Activated naive CD8-positive, alpha-beta T cell treated with anti-CD3 and anti-CD28 coated beads, Interleukin-2, amount 50 U/mL, for 16 hours (primary cell): ENCODE measurements around the gene PCIF1.
"Not testable (repeated sequence)": the region's sequence is repeated elsewhere in the genome, so short reads cannot be mapped to it uniquely, and the experiment has no call there.

ENCODE experiments used
- DNase-seq: peaks from one replicate; pipeline ENCODE4 v3.0.0-alpha.2; 2020; ENCODE audit warnings: low read depth, low spot score

PCIF1 gene

GRCh38 chr20:45924391-45925261 lies 9.9 kb upstream of the PCIF1 start:
- no peak for DNase-seq

- no peak for DNase-seq
These were observed 8.5 kb upstream of the PCIF1 start for GRCh38 chr20:45925821-45926506.

GRCh38 chr20:45926731-45927070 lies 7.8 kb upstream of the PCIF1 start:
- DNase-seq = no peak

- DNase-seq = no peak
These were observed 7.2 kb upstream of the PCIF1 start for GRCh38 chr20:45927071-45927878.

GRCh38 chr20:45931680-45932079 lies 2.8 kb upstream of the PCIF1 start:
- DNase-seq = not testable (repeated sequence)

GRCh38 chr20:45933266-45934045 lies 1.0 kb upstream of the PCIF1 start:
- no peak for DNase-seq

GRCh38 chr20:45934046-45934585 lies 367 bp upstream of the PCIF1 start:
- no peak for DNase-seq

- no peak for DNase-seq
These were observed 1.0 kb downstream of the PCIF1 start for GRCh38 chr20:45935416-45936046.

- DNase-seq = no peak
These were observed 3.3 kb downstream of the PCIF1 start for GRCh38 chr20:45937765-45938164.

- no peak for DNase-seq
These were observed 4.4 kb downstream of the PCIF1 start for GRCh38 chr20:45938727-45939438.

- no peak for DNase-seq
These were observed 5.6 kb downstream of the PCIF1 start for GRCh38 chr20:45940053-45940452.

GRCh38 chr20:45940469-45940868 lies 6.0 kb downstream of the PCIF1 start:
- DNase-seq = no peak

- DNase-seq = no peak
These were observed 9.1 kb downstream of the PCIF1 start for GRCh38 chr20:45943613-45944012.

GRCh38 chr20:45944151-45944964 lies 9.9 kb downstream of the PCIF1 start:
- no peak for DNase-seq

- DNase-seq = no peak
These were observed 10.6 kb downstream of the PCIF1 start for GRCh38 chr20:45944965-45945677.

GRCh38 chr20:45945678-45946148 lies 11.2 kb downstream of the PCIF1 start:
- DNase-seq = no peak

GRCh38 chr20:45946149-45946970 lies 11.9 kb downstream of the PCIF1 start:
- no peak for DNase-seq
